Urinary bladder (tissue), 4 donors: ENCODE measurements around the gene COA5. TPM values are rescaled to one million over a fixed set of nuclear protein-coding genes. Genes with fewer than 3 reads are reported as not detected.

Experiments
- DNase-seq: peaks from one replicate; pipeline ENCODE4 v3.0.0-alpha.2; 2015; ENCODE audit errors: extremely low spot score
- H3K27ac ChIP-seq: one replicate; pipeline ENCODE4 v1.5.1; 2013; ENCODE audit warnings: low read depth, mild to moderate bottlenecking, moderate library complexity
- H3K36me3 ChIP-seq: one replicate; pipeline ENCODE4 v1.6.1; 2013; ENCODE audit warnings: mild to moderate bottlenecking, moderate library complexity; ENCODE audit not compliant: insufficient read depth
- H3K4me1 ChIP-seq: one replicate; pipeline ENCODE4 v1.6.1; 2013; ENCODE audit warnings: mild to moderate bottlenecking, moderate library complexity; ENCODE audit not compliant: insufficient read depth
- H3K4me3 ChIP-seq: one replicate; pipeline ENCODE4 v1.5.1; 2013; ENCODE audit warnings: low read depth, low read length
- WGBS: extraction: QIAGEN DNeasy Blood & Tissue Kit; methylation state at CpG from one replicate; pipeline ENCODE4 v1.1.7; 2013; 5-methylcytosine and 5-hydroxymethylcytosine counted together
- polyA plus RNA-seq: library from polyadenylated mRNA; stranded (reverse); fragments of 200-250 nt; gene quantifications from one replicate; pipeline ENCODE4 v1.2.3, GENCODE V29; 2013
- total RNA-seq: library from RNA; depleted of rRNA; stranded (reverse); fragments of >200 nt; gene quantifications from one replicate; pipeline ENCODE4 v1.2.3, GENCODE V29; 2014
- donor health status: healthy with polysubstance abuse.
- donor health status: healthy.

Gene COA5
- total and polyA plus RNA-seq, 2 donors: 37.3 to 54.2 TPM

DNA sequence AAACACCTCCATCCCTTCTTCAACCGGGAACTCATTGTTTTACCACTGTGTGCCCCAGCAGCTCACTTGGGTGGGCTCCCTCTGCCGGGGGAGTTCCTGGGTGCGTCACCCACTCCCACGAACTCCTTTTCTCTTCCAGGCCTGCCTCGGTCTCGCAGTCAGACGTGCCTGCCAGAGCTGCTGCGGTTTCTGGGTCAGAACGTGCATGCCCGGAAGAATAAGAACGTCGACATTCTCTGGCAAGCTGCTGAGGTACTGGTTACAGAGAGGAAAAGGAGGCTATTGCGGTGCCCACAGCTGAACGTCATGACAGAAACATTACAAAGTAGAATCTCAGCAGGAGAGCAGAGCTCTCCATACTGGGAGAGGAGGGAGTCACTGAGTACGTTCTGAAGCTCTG is 35.6 kb downstream of the COA5 start:
- 73% methylated on average over 15 of the region's 15 CpGs for WGBS
- no peak for DNase-seq
- no peaks in the 10 kb centered on the region for H3K36me3 ChIP-seq
- H3K4me3 ChIP-seq: no peak overlapping the region
- no peak overlapping the region for H3K27ac ChIP-seq
- no peaks in the 10 kb centered on the region for H3K4me1 ChIP-seq

DNA sequence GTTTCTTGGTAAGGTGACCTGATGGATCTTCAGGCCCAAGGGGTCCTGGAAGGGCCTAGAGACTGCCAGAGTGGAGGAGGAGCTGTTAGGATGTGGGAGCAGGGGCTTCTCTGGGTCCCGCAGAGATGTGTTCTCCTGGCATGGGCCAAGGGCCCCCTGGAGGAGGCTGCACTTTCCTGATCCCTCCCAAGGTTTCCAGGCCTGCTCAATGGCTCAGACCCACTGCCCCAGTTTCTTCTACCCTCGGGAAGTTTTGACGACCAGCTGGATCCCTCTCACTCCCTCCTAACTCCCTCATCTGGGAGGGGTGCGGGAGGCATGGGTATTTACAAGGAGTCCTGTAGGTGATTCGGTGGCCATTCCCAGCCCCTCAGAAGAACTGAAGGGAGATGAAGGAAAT is 36.1 kb downstream of the COA5 start:
- Histone ChIP-seq H3K4me1 (no peaks in the 10 kb centered on the region), H3K4me3 (no peak overlapping the region), H3K36me3 (no peaks in the 10 kb centered on the region), H3K27ac (no peak overlapping the region)
- DNase-seq: no peak
- WGBS: 63% methylated on average over 5 of the region's 5 CpGs

DNA sequence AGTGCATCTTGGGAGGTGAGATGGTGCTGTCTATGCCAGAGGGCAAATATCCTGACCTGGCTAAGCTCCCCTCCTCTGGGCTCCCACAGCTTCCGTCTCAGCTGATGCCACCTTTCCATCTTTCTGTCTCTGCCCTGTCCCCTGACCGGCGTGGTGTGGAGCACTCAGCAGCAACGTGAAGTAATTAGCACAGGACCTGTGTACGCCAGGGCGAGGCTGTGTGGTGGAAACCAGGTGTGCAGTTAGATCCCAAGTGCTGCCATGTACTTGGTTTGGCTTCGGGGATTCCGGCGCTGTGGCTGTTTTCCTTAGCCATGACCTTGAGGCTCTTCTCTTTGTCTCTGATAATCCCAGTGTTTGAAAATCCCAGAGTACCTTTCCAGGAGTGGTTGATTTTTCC is 36.5 kb downstream of the COA5 start:
- no peak overlapping the region for H3K4me3 ChIP-seq
- H3K4me1 ChIP-seq: no peaks in the 10 kb centered on the region
- H3K27ac ChIP-seq: no peak overlapping the region
- WGBS: 91% methylated on average over 9 of the region's 9 CpGs
- DNase-seq: no peak
- no peaks in the 10 kb centered on the region for H3K36me3 ChIP-seq

DNA sequence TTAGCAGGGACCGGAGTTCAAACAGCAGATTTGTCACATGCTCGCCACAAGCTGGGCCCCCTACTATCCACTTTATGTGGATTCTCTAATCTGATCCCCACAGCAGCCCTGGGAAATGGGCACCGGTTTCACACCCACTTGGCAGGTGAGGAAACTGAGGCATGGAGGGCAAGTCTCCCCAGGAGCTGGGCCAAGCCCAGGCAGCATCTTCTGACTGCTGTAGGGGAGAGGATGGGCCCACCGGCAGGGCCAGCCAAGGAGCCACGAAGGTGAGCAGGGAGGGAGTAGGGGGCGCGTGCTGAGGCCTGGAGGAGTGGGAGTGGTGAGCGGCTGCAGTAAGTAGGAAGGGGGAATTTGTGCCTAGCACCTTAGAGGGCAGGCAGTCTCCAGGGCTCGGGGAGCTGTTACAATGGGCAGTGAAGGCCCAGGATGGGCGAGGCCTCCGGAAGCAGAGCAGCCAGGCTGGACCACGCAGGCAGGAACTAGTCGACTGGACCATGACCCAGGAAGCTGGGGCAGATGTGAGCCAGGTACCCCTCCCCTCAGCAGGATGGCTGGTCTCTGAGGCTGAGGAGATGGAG is 37.1 kb downstream of the COA5 start:
- Histone ChIP-seq H3K27ac (no peak overlapping the region), H3K4me3 (no peak overlapping the region), H3K36me3 (no peaks in the 10 kb centered on the region), H3K4me1 (no peaks in the 10 kb centered on the region)
- WGBS: 93% methylated on average over 13 of the region's 13 CpGs
- no peak for DNase-seq

DNA sequence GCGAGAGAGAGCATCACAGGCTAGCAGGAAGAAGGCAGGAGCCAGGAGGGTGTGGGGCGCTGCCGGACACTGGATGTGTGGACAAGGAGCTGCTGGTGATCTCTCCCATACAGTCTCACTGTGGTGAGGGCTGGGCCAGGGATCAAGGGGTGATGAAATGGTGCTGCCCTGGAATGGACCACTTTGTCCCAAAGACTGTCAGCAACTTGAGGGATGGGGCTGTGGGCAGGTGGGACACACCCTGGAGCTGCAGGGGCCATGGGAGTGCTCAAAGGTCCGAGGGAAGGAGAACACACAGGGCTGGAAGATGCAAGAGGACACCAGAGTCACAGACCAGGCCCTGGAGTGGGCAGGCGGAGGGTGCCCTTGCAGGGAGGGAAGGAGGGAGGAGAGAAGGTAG is 38.0 kb downstream of the COA5 start:
- Histone ChIP-seq H3K36me3 (no peaks in the 10 kb centered on the region), H3K27ac (no peak overlapping the region), H3K4me1 (no peaks in the 10 kb centered on the region), H3K4me3 (no peak overlapping the region)
- WGBS: 94% methylated on average over 5 of the region's 5 CpGs
- no peak for DNase-seq

DNA sequence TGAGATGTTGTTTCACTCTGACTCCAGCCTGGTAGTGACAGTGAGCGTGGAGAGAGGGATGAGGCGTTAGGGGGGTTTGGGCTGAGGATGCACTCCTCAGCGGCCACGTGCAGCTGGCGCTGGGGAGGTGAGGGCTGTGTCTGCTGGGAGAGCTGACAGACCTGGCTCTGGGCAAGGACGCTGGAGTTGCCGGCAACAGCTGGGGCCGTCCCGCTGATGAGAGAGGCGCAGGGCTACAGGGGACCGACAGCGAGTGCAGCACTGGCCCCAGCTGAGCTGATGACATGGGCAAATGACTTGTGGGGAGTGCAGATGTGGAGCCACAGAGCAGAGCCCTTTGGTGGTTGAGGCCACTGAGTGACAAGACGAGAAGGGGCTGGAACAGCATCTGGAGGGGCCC is 38.4 kb downstream of the COA5 start:
- H3K36me3 ChIP-seq: no peaks in the 10 kb centered on the region

DNA sequence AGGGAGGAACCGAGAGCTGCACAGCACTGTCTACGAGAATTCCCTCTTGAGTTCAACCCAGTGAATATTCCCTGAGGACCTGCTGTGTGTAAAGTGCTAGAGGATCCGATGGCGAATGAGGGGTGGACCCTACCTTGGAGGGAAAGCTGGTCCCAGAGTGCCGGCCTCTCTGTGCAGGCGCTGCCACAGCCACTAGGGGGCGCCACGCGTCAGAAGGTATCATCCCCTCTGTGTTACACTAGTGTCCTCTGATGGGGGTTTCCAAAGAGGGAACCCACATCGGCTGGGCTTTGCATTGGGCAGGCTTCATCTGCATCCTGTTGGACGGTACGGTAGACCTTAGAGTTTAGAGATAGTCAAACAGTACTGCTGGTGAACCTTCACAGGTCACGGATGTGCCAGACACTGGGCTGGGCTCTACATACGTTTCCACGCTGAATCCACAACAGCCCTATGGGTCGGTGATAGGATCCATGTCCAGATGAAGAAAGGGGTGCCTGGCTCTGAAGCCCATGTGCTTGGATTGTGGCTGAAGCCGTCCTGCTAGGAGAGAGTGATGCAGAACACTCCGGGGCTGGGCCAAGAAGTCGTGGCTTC is 39.0 kb downstream of the COA5 start:
- no peak for DNase-seq
- WGBS: 70% methylated on average over 19 of the region's 19 CpGs
- no peaks in the 10 kb centered on the region for H3K4me1 ChIP-seq
- H3K4me3 ChIP-seq: no peak overlapping the region
- H3K36me3 ChIP-seq: no peaks in the 10 kb centered on the region
- no peak overlapping the region for H3K27ac ChIP-seq

More for the DNA sequence above, 38.4 kb downstream of the COA5 start:
- Histone ChIP-seq H3K27ac (no peak overlapping the region), H3K4me1 (no peaks in the 10 kb centered on the region), H3K4me3 (no peak overlapping the region)
- WGBS: 95% methylated on average over 13 of the region's 13 CpGs
- DNase-seq: no peak

DNA sequence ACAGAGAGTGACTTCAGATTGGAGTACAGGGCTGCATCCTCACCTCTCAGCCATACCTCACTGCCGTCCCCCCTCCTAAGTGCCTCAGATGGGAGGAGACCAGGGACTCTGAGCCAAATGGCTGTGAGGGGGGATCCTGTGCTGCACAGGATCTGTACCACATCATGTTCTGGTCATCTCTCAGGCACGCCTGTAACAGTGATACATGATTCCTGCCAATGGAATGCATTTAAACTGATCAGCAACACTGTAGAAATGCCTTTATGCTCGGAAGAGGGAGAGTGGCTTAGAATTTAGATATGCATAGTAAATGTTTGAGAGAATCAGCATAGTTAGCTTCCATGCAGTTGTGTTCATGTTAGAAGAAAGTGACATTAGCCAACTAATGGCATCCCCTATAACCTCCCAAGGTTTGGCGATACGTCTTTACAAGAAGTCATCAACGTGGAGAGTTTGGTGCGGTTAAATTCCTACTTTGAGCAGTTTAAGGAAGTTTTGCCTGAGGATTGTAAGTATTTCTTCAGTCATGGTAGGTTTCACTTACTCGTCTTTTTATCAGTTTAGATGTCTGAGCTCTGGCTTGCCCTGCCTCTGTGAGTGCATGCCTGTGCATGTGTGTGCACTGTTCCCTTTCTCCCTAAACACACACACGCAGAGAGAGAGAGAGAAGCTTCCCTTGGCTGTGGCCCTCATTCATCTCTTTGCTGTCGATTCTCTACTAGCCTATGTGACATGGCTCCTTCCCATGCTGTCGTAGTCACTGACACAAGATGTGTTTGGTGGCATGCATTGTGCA is 40.0 kb downstream of the COA5 start:
- Histone ChIP-seq H3K4me3 (no peak overlapping the region), H3K36me3 (no peaks in the 10 kb centered on the region)

DNA sequence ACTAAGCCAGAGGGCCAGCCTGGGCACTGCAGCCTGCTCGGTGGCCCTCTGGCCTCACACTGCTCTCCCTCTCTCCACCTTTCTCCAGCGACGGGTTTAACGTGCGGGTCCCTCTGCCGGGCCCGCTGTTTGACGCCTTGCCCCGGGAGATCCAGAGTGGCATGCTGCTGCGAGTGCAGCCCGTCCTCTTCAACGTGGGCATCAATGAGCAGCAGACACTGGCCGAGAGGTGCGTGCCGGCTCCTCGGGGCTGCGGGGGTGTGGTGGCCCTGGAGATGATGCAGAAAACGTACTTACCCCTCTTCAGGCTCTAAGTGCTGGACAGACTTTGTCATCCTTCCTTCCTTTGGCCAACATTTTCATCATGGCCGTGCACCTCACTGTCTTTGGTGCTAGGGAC is 42.4 kb downstream of the COA5 start:
- Histone ChIP-seq H3K27ac (no peak overlapping the region), H3K4me3 (no peak overlapping the region), H3K4me1 (no peaks in the 10 kb centered on the region), H3K36me3 (no peaks in the 10 kb centered on the region)
- WGBS: 95% methylated on average over 19 of the region's 19 CpGs
- no peak for DNase-seq

More for the DNA sequence above, 40.0 kb downstream of the COA5 start:
- no peaks in the 10 kb centered on the region for H3K4me1 ChIP-seq
- peak; percentile 11 for DNase-seq
- WGBS: 89% methylated on average over 11 of the region's 11 CpGs
- H3K27ac ChIP-seq: no peak overlapping the region

DNA sequence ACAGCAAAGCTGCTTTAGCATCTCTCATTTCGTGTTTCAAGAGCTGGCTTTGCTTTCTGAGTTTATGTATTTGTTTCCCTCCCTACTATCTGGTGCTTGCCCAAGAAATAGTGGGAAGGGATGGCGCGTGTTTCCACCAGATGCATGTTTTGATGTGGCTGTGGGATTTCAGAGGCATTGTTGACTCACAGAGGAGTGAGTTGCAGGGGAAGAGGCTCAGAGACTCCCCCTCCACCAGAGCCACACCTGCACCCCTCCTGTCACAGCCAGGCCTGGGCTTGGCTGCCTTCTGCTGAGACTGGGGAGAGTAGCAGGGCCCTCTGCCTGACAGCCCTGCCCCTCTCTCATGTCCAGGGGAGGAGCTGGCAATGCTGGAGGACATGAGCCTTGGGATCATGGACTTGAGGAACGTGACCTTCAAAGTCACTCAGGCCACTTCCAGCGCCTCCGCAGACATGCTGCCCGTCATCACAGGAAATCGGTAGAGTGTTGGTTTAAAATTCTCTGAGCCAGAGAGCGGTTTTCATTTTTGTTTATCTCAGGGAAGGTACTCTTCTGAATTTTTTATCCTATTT is 42.9 kb downstream of the COA5 start:
- 91% methylated on average over 9 of the region's 9 CpGs for WGBS

DNA sequence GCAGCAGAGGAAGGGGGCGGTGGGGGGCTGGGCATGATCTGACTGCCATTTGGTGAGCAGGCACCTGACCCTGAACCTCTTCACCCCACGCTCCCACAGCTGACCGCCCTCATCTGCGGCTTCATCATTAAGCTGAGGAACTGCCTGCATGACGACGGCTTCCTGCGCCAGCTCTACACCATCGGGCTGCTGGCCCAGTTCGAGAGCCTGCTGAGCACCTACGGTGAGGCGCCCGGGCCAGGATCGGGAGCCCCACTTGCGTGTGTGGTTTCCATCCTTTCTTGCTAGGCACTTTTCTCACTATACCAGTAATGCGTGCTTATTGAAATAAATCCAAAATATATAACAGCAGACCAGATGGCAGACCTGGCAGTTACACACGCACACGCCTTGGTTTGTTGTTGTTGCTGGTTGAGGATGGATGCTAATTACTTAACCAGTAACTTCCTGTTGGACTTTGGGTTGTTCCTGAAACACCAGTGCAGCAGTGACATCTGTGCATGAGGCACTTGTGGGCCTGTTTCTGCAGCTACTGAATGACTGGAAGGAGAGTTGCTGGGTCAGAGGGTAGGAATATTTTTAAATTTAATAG is 43.7 kb downstream of the COA5 start:
- WGBS: 93% methylated on average over 17 of the region's 17 CpGs
- Histone ChIP-seq H3K4me1 (no peaks in the 10 kb centered on the region), H3K4me3 (no peak overlapping the region), H3K27ac (no peak overlapping the region), H3K36me3 (no peaks in the 10 kb centered on the region)
- no peak for DNase-seq

More for the DNA sequence above, 42.9 kb downstream of the COA5 start:
- Histone ChIP-seq H3K27ac (no peak overlapping the region), H3K4me3 (no peak overlapping the region), H3K36me3 (no peaks in the 10 kb centered on the region), H3K4me1 (no peaks in the 10 kb centered on the region)
- no peak for DNase-seq

DNA sequence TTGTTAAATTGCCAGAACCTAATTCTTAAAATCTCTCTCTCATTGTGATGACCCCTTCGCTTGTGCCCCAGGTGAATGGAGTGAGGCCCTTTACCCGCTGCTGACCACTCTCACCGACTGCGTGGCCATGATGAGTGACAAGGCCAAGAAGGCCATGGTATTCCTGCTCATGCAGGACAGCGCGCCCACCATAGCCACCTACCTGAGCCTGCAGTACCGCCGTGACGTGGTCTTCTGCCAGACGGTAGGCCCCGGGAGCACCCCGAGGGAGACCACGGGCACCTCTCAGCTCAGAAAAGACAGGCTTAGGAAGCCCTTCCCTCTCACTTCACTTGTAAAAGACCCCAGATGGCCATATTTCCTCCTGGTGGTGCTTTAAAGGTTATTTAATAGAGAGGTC is 44.9 kb downstream of the COA5 start:
- Histone ChIP-seq H3K36me3 (no peaks in the 10 kb centered on the region), H3K27ac (no peak overlapping the region), H3K4me3 (no peak overlapping the region), H3K4me1 (no peaks in the 10 kb centered on the region)
- DNase-seq: no peak
- 98% methylated on average over 13 of the region's 13 CpGs for WGBS

DNA sequence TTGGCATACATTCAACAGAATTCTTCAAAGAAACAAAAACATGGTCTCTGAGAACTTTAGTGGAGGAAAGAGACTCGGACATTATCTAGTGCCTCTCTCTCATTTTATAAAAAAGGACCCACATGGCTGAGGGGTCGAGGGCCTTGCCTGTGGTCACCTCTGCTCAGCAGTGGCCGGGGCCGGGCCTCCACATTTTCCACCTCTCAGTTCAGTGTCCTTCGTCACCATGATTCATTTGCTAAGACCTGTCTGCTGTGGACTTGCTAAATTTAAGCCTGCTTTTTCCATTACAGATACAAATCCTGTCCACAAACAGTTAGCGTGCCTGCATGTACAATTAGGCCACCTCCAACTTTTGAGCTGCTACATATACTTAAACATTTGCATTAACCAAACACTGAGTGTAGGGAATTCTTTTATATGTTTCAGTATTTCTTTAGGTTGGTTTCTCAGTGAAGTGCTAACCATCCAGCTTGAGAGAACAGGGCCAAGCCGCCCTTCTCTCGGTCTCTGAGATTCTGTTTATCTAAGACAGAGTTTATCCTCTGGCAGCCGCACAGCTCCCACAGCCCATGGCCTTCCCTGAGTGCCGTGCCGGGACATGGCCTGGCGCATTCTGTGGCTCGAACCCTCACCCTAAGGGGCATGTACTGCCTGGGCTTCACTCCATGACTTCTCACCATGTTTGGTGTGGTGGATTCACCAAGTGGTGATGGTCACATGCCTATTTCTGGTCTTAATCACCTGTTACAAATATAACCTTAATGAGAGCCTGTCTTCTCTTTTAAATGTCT is 46.2 kb downstream of the COA5 start:
- Histone ChIP-seq H3K27ac (no peak overlapping the region), H3K4me1 (no peaks in the 10 kb centered on the region), H3K4me3 (no peak overlapping the region), H3K36me3 (no peaks in the 10 kb centered on the region)
- 47% methylated on average over 13 of the region's 13 CpGs for WGBS
- DNase-seq: no peak
